Endometrial microvascular endothelial cells (primary cell): ENCODE measurements around the gene RBM20. TPM values are rescaled to one million over a fixed set of nuclear protein-coding genes. Genes with fewer than 3 reads are reported as not detected.

Experiments
- in situ Hi-C: cut with HindIII; loops from 2 replicates; pipeline ENCODE4 v1.10.0; 2017; ENCODE audit warnings: low sequenced_read_pairs, low pct_unique_long_range_greater_than_20kb; ENCODE audit errors: inconsistent ontology term
- total RNA-seq: library from RNA; depleted of rRNA; stranded (reverse); fragments of >200 nt; gene quantifications from one replicate; pipeline ENCODE4 v1.2.3, GENCODE V29; 2015; ENCODE audit errors: inconsistent ontology term

RBM20 gene
- total RNA-seq, 1 donor from 2014 or later, result 0.19 TPM

GRCh38 chr10:110847374-110847773 is 203.2 kb downstream of the RBM20 start:
- in situ Hi-C loops, result no loop called here

GRCh38 chr10:110848106-110848505 is 204.0 kb downstream of the RBM20 start:
- in situ Hi-C loops, result no loop called here

- in situ Hi-C loops, result loop anchor here (25.0 kb wide), 1 partner anchor 113 kb away; no protein-coding TSS in a partner anchor
Measured at GRCh38 chr10:110850099-110850498, 206.0 kb downstream of the RBM20 start.

GRCh38 chr10:110851020-110851612 is 207.0 kb downstream of the RBM20 start:
- in situ Hi-C loops, result loop anchor here (25.0 kb wide), 1 partner anchor 114 kb away; no protein-coding TSS in a partner anchor

- in situ Hi-C loops, result loop anchor here (25.0 kb wide), 1 partner anchor 115 kb away; no protein-coding TSS in a partner anchor
Measured at GRCh38 chr10:110852255-110852896, 208.2 kb downstream of the RBM20 start.

- in situ Hi-C loops, result loop anchor here (25.0 kb wide), 1 partner anchor 116 kb away; no protein-coding TSS in a partner anchor
Measured at GRCh38 chr10:110852947-110853346, 208.8 kb downstream of the RBM20 start.

- in situ Hi-C loops, result loop anchor here (25.0 kb wide), 1 partner anchor 117 kb away; no protein-coding TSS in a partner anchor
Measured at GRCh38 chr10:110853921-110854605, 209.9 kb downstream of the RBM20 start.

GRCh38 chr10:110857265-110858171 is 213.4 kb downstream of the RBM20 start:
- in situ Hi-C loops, result loop anchor here (25.0 kb wide), 1 partner anchor 120 kb away; no protein-coding TSS in a partner anchor

GRCh38 chr10:110858297-110858934 is 214.3 kb downstream of the RBM20 start:
- in situ Hi-C loops, result loop anchor here (25.0 kb wide), 1 partner anchor 121 kb away; no protein-coding TSS in a partner anchor

- in situ Hi-C loops, result loop anchor here (25.0 kb wide), 1 partner anchor 122 kb away; no protein-coding TSS in a partner anchor
Measured at GRCh38 chr10:110859206-110859972, 215.3 kb downstream of the RBM20 start.

GRCh38 chr10:110859973-110860376 is 215.8 kb downstream of the RBM20 start:
- in situ Hi-C loops, result loop anchor here (25.0 kb wide), 1 partner anchor 123 kb away; no protein-coding TSS in a partner anchor

- in situ Hi-C loops, result loop anchor here (25.0 kb wide), 1 partner anchor 123 kb away; no protein-coding TSS in a partner anchor
Measured at GRCh38 chr10:110860576-110861241, 216.6 kb downstream of the RBM20 start.

GRCh38 chr10:110861476-110861875 is 217.3 kb downstream of the RBM20 start:
- in situ Hi-C loops, result loop anchor here (25.0 kb wide), 1 partner anchor 124 kb away; no protein-coding TSS in a partner anchor

GRCh38 chr10:110861930-110862649 is 218.0 kb downstream of the RBM20 start:
- in situ Hi-C loops, result loop anchor here (25.0 kb wide), 1 partner anchor 125 kb away; no protein-coding TSS in a partner anchor

- in situ Hi-C loops, result loop anchor here (25.0 kb wide), 1 partner anchor 126 kb away; no protein-coding TSS in a partner anchor
Measured at GRCh38 chr10:110862961-110863360, 218.8 kb downstream of the RBM20 start.

- in situ Hi-C loops, result loop anchor here (25.0 kb wide), 1 partner anchor 126 kb away; no protein-coding TSS in a partner anchor
Measured at GRCh38 chr10:110863361-110863760, 219.2 kb downstream of the RBM20 start.
